ENCODE measurements around the gene STX16. TPM values are rescaled to one million over a fixed set of nuclear protein-coding genes. Genes with fewer than 3 reads are reported as not detected.

STX16 gene
- total RNA-seq, 4 donors from 2014 or later = 29.6 to 49.2 (median 32.8) TPM

GRCh38 chr20:58699623-58700107 is 48.6 kb downstream of the STX16 start:
- no peak for DNase-seq
- H3K27ac ChIP-seq = peak overlapping the region in 2 of 4 donors; percentile 39 to 49
- no peak overlapping the region for H3K4me3 ChIP-seq
- peaks cover 0 to 2% (median 1%) of the 10 kb centered on the region in 3 donors for H3K4me1 ChIP-seq
- WGBS, 2 donors = 81 to 83% methylated on average over 1 to 6 of the region's 9 CpGs
- peaks cover 23 to 96% (median 31%) of the 10 kb centered on the region in 3 donors for H3K36me3 ChIP-seq
- H3K27me3 ChIP-seq = no peaks in the 10 kb centered on the region
- H3K9me3 ChIP-seq = no peaks in the 10 kb centered on the region
- intact Hi-C loops (cut with DNase I) = no loop called here
- TF ChIP-seq, protein P1, sequence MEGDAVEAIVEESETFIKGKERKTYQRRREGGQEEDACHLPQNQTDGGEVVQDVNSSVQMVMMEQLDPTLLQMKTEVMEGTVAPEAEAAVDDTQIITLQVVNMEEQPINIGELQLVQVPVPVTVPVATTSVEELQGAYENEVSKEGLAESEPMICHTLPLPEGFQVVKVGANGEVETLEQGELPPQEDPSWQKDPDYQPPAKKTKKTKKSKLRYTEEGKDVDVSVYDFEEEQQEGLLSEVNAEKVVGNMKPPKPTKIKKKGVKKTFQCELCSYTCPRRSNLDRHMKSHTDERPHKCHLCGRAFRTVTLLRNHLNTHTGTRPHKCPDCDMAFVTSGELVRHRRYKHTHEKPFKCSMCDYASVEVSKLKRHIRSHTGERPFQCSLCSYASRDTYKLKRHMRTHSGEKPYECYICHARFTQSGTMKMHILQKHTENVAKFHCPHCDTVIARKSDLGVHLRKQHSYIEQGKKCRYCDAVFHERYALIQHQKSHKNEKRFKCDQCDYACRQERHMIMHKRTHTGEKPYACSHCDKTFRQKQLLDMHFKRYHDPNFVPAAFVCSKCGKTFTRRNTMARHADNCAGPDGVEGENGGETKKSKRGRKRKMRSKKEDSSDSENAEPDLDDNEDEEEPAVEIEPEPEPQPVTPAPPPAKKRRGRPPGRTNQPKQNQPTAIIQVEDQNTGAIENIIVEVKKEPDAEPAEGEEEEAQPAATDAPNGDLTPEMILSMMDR (IDR thresholded peaks at IDR 0.05) = no peak
- TF ChIP-seq POLR2A (IDR thresholded peaks at IDR 0.05) = no peak

- intact Hi-C loops (cut with DNase I) = no loop called here
- peaks cover 23 to 100% (median 31%) of the 10 kb centered on the region in 3 donors for H3K36me3 ChIP-seq
- H3K27me3 ChIP-seq = no peaks in the 10 kb centered on the region
- 83 to 85% methylated on average over 8 to 11 of the region's 11 CpGs for WGBS, 2 donors
- no peak for DNase-seq
- TF ChIP-seq, protein P1 (IDR thresholded peaks at IDR 0.05) = no peak
- TF ChIP-seq POLR2A (IDR thresholded peaks at IDR 0.05) = no peak
- H3K4me1 ChIP-seq = no peaks in the 10 kb centered on the region
- H3K9me3 ChIP-seq = no peaks in the 10 kb centered on the region
- no peak overlapping the region for H3K4me3 ChIP-seq
- H3K27ac ChIP-seq = peak overlapping the region in 2 of 4 donors; percentile 39 to 49
Measured at GRCh38 chr20:58700121-58700821, 49.2 kb downstream of the STX16 start.

DNA sequence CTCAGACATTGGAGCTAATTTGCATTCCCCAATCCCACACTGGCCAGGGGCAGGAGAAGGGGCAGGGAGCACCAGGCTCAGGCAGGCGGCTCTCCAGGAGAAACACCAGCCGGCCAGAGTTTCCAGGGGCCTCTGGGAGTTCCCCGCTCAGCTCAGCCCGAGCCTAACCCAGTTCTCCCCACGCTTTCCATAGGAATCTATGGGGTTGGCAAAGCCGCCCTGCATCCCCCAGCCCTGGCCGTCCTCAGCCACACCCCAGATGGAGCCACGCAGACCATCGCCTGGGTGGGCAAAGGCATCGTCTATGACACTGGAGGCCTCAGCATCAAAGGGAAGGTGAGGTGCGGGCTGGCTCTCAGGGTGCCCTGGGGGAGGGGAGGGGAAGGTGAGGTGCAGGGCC is 49.7 kb downstream of the STX16 start:
- Histone ChIP-seq H3K27me3 (no peaks in the 10 kb centered on the region), H3K9me3 (no peaks in the 10 kb centered on the region), H3K36me3 (peaks cover 23 to 100% (median 27%) of the 10 kb centered on the region in 3 donors), H3K4me1 (no peaks in the 10 kb centered on the region), H3K27ac (peak overlapping the region in 1 of 4 donors; percentile 21), H3K4me3 (no peak overlapping the region)
- 88% methylated on average over 4 of the region's 11 CpGs; no CpG with 5 or more reads in 1 of the 2 donors for WGBS, 2 donors
- no peak for TF ChIP-seq POLR2A (IDR thresholded peaks at IDR 0.05)
- TF ChIP-seq, protein P1 (IDR thresholded peaks at IDR 0.05) = no peak
- intact Hi-C loops (cut with DNase I) = no loop called here
- no peak for DNase-seq

DNA sequence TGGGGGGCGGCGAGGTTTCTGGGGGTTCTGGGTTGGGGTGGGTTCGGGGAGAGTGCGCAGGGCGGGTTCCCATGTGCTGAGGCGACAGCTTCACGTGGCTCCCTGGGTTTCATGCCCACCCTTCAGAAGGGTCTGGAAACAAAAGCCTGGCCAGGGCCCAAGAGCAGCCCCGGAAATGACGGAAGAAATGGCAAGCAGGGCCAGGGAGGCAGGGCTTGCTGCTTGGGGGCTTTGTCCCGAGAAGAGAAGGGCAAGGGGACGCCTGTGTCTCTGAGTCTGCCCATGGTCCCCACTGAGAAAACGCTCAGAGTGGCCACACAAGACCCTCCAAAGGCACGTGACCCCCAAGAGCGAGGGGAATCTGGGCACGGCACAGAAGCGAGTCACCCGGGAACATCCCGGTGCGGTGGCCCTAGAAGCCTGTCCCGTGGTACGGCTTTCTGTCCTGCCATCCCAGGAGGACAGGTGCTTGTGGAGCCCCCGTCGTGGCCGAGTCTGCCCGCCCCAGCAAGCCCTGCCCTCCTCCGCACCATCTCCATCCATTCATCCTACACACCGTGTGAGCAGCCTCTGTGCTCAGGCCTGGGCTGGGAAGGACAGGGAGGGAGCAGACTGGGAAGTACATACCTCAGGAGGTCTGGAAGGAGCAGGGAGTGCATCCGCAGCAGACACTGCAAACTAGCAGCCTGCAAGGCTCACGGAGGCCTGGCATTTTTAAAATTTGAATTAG is 50.5 kb downstream of the STX16 start:
- no peak for DNase-seq
- peaks cover 23 to 100% (median 27%) of the 10 kb centered on the region in 3 donors for H3K36me3 ChIP-seq
- no peaks in the 10 kb centered on the region for H3K27me3 ChIP-seq

More for the DNA sequence above, 50.5 kb downstream of the STX16 start:
- no peak overlapping the region for H3K4me3 ChIP-seq
- H3K27ac ChIP-seq = peak overlapping the region in 1 of 4 donors; percentile 21
- no peaks in the 10 kb centered on the region for H3K4me1 ChIP-seq
- intact Hi-C loops (cut with DNase I) = no loop called here
- WGBS, 2 donors = 92 to 93% methylated on average over 11 to 17 of the region's 29 CpGs
- H3K9me3 ChIP-seq = no peaks in the 10 kb centered on the region
- TF ChIP-seq, protein P1 (IDR thresholded peaks at IDR 0.05) = no peak
- TF ChIP-seq POLR2A (IDR thresholded peaks at IDR 0.05) = no peak

Measured in esophagus squamous epithelium (tissue), 5 donors.